GM12892 (cell line): ENCODE data around the gene SGTB.
"Not testable (repeated sequence)": the region's sequence is repeated elsewhere in the genome, so short reads cannot be mapped to it uniquely, and the experiment has no call there.

ENCODE experiments used
- DNase-seq: peaks from one replicate; pipeline ENCODE4 v3.0.0; 2011; ENCODE audit not compliant: insufficient read length
- FAIRE-seq: peaks from 2 replicates; lab custom pipeline; 2011; peaks lifted over from hg19 to GRCh38; lab: Jason Lieb, UNC
- POLR2A ChIP-seq: IDR thresholded peaks from 2 replicates; pipeline ENCODE4 v1.6.1; 2011; ENCODE audit warnings: low read depth, low read length, control low read depth
- POLR2AphosphoS5 ChIP-seq: IDR thresholded peaks from 2 replicates; pipeline ENCODE4 v1.6.1; 2011; ENCODE audit warnings: low read depth, low read length, control low read depth
- TAF1 ChIP-seq: IDR thresholded peaks from 2 replicates; pipeline ENCODE4 v1.6.1; 2011; ENCODE audit warnings: low read depth, mild to moderate bottlenecking, control low read depth, low read length, borderline replicate concordance

The SGTB gene

DNA sequence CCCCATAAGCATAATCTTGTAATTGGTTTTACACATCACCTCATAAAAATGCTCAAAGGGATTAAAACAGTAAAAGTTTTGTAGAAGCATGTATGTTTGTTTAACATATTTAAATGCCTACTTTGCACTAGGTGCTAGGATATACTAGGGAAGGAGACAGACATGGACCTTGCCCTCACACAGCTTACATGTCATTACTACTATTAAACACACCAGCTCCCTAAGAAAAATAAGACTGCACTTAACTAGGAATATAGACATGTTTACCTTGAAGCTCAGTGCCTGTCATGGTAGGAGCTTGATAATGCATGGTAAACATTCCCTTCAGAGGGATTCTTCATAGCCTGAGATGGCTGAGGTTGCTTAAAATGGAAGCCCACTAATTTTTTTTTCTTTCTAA is 90.9 kb downstream of the SGTB start:
- TF ChIP-seq TAF1: no peak
- TF ChIP-seq POLR2AphosphoS5: no peak
- TF ChIP-seq POLR2A: no peak
- FAIRE-seq (peak; percentile 54), DNase-seq (no peak)

- no peak for DNase-seq
- TF ChIP-seq POLR2AphosphoS5: no peak
- TF ChIP-seq POLR2A: no peak
- no peak for TF ChIP-seq TAF1
- no peak for FAIRE-seq
Observed at GRCh38 chr5:65625743-65626142, 96.2 kb downstream of the SGTB start.

DNA sequence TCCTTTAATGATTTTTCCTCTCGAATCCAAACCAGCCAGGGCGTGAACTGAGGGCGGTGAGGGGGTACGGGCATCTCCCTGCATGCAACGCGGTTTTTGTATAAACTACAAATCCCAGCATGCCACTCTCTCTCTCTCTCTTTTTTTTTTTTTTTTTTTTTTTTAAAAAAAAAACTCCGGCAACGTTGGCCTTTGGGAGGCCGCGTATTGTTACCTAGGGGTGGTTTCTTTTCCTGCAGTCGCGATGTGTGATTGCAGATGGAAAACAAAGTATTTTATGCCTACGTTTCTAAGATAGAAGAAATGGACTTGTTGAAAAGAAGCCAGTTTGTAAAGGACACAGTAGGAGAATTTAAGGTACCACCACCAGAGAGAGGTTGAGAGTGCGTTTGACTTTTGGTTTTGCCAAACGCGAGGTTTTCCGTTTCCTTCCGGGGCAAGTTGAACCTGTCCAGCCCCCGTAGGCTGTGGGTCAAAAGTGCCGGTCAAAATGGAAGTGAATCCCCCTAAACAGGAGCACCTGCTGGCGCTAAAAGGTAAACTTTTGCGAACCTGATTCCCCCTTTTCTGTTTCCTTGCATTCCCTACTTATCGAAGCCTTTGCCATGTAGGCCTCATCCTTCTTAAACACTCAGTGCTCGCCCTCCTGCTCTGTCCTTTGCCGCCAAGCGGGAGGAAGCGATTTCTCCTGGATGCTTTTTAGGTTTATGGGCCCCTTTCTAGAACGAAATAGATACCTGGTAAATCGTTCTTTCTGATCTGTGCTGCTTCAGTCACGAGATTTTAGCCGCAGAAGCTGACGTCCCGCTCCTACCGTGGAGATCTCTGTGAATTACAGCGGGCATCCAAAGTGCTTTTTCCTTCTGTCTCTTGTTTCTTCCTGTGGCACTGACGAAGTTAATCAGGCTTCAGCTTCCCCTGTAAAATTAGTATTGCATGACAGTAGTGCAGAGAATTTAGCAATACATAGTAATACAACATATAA is 97.0 kb downstream of the SGTB start, which contains the start of the genes SHLD3 and TRAPPC13:
SHLD3 (plus strand) TSS at position 457 of the 985 bp plus-strand sequence. CDS start 4,561 bp downstream, outside the sequence.
TRAPPC13 (plus strand) TSS at position 457 of the 985 bp plus-strand sequence; CDS start at position 491, 34 bp downstream.
- DNase-seq: peak; percentile 32
- peak; percentile 89 for FAIRE-seq
- TF ChIP-seq POLR2AphosphoS5 (peak; percentile 62), TAF1 (peak; percentile 73; the same call in 1 of the 2 replicates), POLR2A (peak; percentile 44; the same call in 1 of the 2 replicates)

DNA sequence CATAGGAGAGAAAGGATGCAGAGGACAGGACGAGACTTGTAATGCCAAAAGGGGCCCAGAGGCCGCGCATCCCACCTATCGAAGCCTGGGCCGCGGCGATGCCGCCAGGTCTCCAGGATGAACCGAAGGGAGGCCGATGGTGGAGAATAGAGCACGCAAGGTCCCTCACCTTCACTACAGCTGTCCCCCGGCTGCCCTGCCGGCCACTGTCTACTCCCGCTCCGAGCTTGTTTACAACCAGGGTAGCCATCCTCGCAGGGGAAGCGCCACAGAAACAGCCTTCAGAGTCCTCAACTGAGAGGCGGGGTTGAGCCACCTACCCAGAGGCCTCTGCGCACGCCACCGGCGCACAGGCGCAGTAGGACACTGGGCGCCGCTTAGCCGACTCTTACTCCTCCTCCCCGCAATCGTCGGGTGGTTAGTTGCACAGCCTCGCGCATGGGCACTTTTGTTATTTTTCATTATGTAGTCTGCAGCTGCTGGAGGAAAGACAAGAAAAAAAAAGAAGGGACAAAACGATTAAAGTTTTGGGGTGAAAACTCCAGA is 97.8 kb downstream of the SGTB start, which contains the start of gene TRIM23:
TRIM23 (minus strand) TSS at position 309 of the 546 bp plus-strand sequence; CDS start at position 250, 59 bp downstream.
- no peak for TF ChIP-seq POLR2AphosphoS5
- peak; percentile 55; the same call in 1 of the 2 replicates for TF ChIP-seq POLR2A
- peak; percentile 48; the same call in 1 of the 2 replicates for TF ChIP-seq TAF1
- peak; percentile 66 for DNase-seq
- peak; percentile 89 for FAIRE-seq

- TF ChIP-seq POLR2AphosphoS5 (no peak), POLR2A (no peak), TAF1 (no peak)
- DNase-seq (no peak), FAIRE-seq (no peak)
Observed at GRCh38 chr5:65623482-65623881, 98.4 kb downstream of the SGTB start.

DNA sequence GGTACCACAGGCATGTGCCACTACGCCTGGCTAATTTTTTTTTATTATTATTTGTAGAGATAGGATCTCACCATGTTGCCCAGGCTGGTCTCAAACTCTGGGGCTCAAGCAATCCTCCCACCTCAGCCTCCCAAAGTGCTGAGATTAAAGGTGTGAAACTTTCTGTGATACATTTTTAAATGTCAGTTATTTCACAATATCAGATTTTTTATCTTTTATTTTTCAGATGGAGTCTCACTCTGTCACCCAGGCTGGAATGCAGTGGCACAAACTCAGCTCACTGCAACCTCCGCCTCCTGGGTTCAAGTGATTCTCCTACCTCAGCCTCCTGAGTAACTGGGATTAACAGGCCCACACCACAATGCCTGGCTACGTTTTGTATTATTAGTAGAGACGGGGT is 99.9 kb downstream of the SGTB start:
- not testable (repeated sequence) for DNase-seq, FAIRE-seq

DNA sequence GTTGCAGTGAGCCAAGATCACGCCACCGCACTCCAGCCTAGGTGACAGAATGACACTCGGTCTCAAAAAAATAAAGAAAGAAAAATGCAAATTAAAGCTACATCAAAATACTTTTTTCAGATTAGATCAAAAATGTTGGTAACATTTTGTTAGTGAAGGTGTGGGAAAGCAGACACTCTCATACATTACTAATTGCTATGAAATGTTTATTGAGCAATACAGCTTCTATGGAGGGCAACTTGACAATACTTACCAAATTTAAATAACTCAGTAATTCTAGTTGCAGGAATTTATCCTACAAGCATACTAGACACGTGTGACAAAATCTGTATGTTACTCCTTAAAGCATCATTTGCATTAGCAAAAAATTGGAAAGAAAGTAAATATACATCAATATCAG is 101.9 kb downstream of the SGTB start:
- DNase-seq (no peak), FAIRE-seq (no peak)
- no peak for TF ChIP-seq POLR2AphosphoS5
- no peak for TF ChIP-seq POLR2A
- no peak for TF ChIP-seq TAF1
